HG02870 (cell line): ENCODE data around the gene HS6ST1.

Source experiments
- ATAC-seq: cut with Tn5 transposase; IDR thresholded peaks from one replicate; pipeline ENCODE4 v1.9.1; 2021; ENCODE audit warnings: mild to moderate bottlenecking, moderate library complexity; ENCODE audit not compliant: unreplicated experiment

Gene HS6ST1

DNA sequence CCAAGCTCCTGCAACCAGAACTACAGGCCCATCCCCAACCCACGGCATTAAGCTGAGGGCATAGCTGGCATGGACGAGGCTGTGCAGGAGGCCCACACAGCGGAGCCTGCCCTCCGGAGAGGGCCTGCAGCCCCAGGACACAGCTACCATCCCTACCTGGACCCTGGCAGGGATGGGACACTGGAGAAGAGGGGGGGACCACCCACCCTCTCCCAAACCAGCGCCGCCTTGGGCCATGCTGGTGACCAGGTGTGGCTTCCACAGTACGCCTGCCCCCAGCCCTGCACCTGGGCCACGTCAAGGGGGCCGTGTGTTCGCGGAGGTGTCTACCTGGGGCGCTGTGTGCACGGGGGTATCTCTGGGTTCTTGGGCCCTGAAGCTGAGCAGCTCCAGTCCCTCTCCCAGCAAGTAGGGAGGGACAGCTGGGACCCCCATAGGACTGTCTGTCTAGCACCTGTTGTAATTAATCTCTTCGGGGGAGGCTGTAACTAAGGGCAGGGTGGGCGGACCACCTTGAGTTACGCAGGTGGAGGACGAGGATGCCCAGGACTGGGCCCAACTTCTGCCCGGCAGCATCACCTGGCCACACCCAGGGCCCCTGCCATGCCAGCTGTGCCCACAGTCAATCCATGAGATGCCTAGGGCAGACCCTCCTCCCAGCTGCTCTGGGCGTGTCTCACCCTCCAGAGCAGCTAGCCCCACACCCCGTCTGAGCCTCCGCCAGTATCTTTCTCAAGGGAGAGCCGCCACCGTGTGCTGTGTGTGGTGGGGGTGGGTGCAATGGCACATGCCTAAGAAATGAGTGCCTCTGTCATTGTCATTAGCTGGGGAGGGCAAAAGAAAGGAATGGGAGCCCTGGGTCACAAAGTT is 18.3 kb downstream of the HS6ST1 start:
- no peak for ATAC-seq

DNA sequence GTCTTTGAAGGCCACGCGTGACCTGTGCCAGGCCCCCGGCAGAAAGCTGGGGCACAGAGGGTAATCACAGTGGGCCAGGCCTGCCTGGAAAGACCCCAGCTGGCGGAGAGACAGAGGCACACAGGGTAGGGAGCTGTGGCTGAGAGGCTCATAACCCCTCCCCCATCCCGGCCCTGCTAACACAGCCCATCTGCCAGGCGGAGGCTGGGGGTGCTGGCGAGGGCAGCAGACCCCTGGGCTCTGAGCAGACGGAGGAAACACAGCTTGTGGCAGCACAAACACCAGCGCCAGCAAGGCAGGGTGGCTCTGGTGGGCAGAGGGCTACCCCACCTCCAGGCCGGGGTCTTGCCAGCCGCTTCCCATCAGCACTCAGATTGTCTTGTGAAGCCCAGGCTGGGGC is 19.0 kb downstream of the HS6ST1 start:
- no peak for ATAC-seq

DNA sequence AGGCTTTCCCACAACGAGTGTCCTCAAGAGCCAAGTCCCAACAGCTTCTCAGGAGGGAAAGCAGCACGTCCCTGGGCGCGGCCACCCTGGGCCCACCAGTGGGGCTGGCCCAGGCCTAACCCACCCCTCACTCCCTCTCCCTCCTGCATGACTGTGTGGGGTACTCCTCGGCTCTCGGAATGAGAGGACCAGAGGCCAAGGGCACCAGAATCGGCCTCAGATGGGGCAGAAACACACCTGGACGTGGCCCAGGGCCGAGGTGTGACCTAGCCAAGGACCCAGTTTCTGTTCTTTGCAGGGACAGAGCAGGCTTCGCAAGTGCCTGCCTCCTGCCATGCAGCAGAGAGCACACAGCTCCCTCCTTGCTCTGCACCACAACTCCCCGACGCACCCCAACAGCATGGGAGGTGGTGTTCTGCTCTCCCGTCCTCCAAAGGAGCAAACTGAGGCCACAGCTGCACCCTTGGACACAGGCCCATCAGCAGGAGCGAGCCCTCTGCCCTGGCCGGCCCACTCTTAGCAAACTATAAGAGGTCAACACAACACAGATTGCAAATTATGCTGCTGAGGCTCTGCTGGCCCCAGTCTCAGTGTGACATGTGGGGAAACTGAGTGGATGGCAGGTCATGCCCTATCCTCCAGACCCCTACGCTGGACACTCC is 19.7 kb downstream of the HS6ST1 start:
- ATAC-seq, result no peak

DNA sequence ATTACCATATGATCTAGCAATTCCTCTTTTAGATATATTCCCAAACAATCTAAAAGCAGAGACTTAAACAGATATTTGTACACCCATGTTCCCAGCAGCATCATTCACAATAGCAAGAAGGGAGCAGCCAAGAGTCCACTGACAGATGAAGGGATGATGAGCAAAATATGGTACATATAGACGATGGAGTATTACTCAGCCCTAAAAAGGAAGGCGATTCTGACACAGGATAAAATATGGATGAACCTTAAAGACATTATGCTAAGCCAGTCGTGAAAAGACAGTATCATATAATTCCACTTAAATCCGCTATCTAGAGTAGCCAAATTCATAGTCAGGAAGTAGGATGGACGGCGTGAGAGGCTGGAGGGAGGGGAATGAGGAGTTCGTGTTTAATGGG is 20.4 kb downstream of the HS6ST1 start:
- ATAC-seq, result no peak

DNA sequence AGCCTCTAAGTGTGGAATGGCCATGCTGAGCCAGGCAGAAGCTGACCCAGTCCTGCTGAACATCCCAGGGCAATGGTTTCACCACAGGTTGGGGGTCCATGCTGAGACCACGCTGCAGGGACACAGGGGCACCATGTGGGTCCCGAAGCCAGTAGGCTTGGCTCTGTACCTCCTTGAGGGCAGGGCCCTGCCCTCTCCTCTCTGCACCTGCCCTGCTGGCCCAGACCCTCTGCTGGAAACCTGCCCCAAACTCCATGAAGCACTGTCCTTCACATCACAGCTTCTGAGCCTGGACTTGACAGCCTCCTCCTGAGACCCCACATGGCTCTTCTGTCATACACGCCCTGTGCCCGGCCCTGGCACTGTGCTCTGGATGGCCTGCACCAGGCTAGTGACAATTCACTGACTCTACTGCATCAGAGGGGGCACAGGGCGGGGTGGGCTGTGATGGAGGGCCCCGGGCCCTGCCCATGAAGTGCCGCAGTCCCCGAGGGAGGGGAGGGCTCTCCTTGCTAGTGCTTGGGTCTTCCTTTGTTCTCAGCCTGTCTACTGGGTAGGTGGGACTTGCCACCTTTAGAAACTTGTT is 24.7 kb downstream of the HS6ST1 start:
- ATAC-seq, result no peak

DNA sequence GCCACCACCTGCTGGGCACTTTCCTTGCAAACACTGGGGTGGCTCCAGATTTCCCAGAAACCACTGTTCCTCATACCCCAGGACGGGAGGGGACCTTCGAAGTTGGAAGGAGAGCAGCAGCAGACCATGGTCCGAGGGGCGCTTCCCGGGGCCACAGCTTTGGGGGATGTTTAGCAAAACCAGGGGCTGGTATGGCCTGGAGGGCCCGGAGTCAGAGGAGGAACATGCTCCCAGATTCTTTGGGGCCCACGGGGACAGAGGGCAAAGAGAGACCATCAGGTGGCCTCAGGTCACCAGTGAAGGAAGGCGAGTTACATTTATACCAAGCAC is 25.3 kb downstream of the HS6ST1 start:
- no peak for ATAC-seq

DNA sequence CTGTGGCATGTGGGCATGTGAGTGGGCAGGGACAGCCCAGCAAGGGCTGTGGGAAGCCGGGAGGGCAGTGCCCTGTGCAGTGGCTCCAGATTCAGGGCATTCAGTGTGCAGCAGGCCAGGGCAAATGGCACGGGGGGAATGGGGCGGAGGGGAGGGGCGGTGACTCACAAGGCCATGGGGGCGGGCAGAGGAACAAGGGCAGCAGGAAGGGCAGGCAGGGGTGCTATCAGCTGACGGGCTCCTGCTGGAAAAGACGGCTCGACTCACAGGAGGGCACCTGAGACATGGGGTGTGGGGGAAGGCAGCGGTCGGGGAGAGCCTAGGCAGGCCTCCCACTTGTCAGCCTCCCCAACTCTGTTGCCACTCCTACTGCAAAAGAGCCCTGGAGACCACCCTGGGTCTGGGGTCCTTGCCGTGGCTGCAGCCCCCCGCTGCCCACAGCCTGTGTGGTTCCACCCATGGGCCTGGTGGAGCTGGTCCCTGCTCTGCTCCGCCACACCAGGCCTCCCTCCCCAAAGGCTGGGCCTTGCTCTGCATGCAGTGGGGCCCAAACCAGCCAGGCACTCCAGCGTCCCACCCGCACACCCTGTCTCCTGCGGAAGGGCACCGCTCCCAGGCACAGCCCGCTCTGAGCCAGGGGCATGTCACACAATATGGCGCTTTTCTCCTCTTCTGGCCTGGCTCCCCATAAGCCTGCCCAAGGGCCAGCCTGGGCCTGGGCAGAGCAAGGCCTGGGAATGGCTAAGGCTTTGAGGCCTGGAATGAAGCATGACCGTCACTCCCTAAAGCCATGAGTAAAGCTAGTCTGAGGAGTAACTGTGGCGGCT is 25.9 kb downstream of the HS6ST1 start:
- ATAC-seq, result no peak

DNA sequence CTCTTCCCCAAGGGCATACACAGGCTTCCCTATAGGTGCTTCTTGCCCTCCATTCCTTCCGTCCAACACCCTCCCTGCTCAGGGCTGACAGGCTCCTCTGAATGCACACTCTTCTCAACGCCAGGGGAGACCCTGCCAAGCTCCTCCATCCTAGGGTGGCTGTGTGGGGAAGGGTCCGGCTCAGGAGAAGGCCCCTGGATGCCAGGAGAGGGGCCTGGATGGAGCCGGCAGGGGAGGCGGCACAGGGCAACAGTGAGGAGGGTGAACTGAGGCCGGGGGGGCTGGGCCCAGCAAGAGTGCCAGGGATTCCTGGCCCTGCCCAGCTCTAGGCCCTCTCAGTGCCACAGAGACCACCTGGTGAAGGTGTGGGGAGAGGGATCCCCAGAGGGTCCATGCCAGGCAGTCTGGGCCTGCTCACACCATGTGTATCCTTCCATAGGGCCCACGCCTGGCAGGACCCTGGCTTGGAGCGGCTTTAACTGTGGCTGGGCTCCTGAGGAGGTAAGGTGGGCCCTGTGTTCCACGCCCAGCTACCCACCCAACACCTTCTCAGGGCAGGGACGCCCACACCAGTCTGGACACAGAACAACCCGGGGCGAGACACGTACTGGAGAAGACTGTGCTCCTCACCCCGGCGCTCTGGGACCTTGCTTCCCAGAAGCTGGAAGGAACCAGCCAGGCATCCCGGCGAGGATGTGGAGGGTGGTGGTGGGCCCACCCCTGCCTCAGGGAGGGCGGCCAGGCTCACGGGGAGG is 26.6 kb downstream of the HS6ST1 start:
- ATAC-seq, result no peak

DNA sequence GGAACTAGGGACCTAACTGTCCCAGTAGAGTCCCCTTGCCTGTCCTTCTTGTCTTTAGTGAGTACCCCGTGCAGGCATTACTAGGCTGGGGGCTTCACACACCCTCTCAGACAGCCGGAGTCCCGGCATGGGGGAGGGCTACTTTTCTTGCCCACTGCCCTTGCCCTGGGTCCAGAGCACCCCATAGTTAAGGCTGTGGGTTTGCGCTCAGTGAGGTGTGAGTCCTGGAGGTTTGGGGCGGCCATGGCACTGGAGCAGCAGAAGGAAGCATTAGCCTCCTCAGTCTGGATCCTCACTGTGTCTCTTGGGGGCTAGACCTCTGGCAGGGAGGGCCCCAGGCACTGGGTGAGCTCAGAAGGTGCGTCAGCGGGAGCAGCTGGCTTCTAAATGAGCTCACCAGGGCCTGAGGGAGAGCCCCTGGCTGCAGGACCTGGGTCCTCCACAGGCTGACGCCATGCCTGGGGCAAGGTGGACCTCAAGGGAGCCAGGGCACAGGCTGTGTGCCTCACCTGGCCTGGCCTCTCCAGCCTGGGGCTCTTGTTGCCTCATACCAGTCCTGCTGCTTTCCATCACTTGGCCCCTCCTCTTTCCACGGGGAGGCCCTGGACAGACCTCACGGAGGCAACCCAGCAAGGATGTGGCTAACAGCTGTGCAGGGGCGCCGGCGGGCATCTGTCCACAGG is 27.4 kb downstream of the HS6ST1 start:
- ATAC-seq, result no peak

DNA sequence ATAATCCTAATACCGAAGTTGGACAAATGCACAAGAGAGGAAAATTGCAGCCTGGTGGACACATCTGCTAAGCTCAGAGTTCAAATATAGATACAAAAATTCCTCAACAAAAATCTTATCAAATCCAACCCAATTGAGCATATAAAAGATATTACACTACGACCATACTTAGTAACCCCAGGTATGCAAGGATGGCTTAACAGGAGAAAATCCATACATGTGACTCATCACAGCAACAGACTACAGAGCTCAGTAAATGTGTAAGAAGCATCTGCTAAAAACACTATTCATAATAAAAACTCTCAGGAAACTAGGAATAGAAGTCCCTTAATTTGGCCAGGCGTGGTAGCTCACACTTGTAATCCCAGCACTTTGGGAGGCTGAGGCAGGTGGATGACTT is 28.3 kb downstream of the HS6ST1 start:
- ATAC-seq, result no peak

DNA sequence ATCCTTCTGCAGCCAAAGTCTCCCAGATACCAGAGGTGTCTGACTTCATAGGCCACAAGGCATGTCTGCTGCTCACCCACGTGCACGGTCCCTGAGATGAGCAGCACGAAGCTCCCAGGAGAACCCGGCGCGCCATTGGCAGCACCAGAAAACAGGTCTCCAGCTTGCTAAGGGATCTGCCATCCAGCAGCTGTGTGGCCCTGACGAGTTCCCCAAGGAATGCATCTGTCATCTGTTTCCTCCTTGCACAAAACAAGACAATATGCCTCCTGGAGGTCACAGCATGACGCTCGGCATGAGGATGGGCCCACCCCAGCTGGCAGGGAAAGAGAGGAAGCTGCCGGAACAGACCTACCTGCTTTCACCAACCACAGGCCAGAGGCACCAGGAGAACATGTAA is 29.2 kb downstream of the HS6ST1 start:
- ATAC-seq, result no peak

DNA sequence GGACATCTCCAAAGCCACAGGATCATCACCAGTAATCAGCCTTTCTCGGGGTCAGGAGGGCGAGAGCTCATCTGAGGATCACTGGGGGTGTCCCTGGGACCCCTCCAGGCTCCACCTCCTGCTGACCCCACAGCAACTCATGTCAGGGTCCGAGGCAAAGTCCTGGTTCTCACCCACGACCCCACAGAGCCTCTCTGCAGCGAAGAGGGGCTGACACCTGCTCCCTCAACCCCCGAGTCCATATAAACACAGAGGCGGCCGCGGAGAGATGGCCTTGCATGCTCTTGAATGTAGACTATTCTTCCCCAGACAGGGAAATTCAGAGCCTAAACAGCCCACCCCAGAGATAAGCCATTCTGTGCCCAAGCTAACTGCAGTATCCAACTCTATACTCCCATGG is 29.9 kb downstream of the HS6ST1 start:
- no peak for ATAC-seq

DNA sequence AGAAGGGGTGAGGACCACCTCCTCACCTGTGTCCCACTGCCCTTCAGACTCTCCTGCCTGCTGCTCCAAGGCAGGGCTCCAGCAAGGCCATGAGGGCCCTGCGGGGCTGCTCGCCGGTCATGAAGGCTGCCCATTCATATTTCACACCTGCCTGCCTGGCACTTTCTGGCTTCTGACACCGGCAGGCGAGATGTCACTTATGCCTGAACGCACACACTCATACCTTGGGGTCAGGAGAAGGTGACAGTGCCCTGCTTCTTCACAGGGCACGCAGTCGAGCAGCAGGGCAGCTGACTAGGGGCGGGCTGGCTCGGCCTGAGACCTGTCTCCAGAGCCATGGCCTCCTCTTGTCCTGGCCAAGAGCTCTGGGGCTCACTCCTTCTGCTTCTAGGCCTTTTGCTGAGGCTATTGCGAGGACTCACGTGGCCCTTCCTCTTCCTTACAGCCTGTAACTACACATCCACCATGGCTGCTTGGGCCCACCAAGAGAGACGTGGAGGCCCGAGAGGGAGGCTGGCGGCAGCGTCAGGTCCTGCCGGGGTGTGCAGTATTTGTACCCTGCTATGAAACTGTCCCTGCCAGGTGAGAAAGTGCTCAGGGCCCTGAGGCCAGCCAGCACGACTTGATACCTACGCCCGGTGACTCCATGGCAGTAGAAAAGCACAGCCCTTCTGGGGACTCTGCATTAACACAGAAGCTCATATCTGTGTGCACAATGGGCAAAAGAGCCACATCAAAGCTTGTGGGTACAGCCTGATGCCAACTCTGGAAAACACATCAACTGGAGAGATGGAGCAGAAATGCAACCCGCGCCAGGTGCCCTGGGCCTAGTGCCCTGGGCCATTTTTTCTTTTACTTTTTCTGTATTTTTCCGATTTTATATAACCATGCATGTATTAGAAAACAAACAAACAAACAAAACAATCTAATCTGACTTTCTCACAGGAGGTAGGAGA is 30.6 kb downstream of the HS6ST1 start:
- ATAC-seq, result no peak

DNA sequence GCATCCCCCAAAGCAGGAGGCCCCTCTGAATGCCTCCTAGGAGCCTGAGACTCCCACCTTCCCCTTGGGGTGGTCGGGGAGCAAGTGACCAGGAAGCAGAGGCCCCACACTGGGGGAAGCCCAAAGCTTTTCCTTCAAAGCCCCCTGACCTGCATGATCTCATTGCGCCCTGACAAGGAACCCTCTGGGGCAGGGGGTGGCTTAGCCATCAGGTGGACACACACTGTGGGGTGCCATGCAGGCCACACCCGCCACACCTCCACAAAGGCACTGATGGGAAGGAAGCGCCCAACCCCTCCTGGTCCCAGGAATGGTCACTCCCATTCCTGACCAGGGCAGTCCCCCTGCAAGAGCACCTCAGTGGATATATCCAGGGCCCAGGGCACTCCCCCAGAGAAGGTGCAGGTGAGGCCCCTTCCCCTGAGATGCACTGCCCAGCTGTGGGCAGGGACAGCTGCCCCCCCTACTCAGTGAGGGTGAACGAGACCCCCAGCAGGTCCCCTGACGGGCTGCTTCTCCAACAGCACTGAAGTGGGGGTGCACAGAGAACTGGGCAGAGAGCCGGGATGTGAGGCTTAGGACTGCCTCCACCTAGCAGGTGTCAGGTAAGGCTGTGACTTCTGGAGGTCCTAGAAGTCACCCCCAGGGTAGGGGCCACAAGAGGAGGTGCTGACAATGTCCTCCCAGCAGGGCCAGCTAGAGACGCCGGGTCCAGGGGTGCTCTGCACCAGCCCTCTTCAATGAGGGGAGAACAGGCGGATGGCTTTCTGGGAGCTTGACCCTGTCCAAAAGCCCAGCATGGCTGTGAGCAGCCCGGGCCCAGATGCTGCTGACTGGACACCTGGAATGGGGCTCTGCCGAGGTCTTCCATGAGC is 31.5 kb downstream of the HS6ST1 start:
- no peak for ATAC-seq

DNA sequence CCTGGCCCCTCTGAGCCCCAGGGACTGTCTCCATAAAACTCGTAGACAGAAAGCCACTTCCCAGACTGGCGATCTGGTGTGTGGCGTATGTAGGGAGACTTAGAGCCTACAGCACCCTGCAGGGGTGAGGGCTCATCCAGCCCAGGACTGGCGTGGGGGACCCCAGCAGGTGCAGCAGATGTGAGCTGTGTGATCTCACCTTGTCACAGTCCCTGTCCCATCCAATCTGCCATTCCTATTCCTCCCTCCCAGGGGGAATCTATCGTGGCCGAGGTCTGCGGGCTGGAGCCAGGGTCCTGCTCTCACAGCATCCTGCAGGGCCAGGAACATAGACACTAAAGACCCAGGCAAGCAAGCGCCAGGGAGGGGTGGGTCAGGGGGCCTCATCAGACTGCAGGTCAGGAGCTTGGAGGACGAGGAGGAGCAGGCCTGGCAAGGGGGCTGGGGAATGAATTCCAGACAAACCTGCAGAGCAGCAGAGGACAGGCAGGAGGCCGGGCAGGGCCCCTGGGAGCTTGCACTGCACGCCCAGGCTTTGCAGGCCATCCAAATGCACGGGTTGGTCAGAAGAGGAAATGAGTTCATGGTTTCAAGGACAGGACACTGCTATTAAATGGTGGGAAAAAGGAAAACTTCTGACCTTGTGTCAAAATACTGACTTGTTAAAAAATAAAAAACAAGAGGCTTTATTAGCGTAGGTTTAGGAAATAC is 32.5 kb downstream of the HS6ST1 start:
- no peak for ATAC-seq

DNA sequence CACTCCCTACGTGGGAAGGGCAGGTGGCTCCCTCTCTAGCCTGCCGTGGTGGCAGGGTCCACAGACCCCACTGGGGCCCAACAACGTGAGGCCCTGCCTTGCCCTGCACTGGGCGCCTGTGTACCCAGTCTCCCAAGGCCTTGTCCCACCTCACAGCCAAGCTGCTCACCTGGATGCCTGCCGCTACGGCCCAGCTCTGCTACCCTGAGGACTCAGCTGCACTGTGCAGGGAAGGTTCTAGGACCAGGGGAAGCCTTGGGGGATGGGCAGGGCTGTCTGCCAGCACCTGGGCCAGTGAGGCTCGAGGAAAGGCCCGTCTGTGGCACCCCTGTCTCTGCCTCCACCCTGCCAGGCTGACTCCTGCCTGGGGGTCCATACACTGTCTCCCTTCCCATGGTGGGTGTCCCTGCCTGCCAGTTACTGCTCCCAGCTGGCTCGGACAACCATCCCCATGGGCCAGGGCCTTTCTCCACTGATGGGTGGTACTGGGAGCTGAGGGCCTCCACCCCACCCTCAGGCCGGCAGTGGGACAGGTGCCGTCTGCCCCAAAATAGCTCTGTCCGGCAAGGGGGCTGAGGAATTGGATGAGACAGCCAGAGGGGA is 33.2 kb downstream of the HS6ST1 start:
- no peak for ATAC-seq

DNA sequence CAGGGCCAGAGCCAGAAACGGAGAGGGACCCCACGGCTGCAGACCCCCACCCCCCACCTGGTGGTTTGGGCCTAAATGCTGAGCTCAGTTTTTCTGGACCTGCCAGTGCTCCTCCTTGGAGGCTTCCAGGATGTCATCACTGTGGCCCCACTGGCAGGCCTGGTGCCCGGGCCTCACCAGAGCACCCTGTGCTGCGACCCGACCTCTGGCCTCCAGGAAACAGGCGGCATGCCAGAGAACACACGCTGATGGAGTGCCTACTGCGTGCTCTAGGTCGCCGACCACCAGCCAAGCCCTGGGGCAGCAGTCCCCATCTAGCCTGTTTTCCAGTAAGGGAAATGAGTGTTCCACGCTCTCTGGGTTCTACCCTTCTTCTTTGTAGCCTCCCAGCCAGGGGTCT is 33.8 kb downstream of the HS6ST1 start:
- no peak for ATAC-seq
